HG03159 (cell line): ENCODE data around the gene KCNV2.

Source experiments
- ATAC-seq: cut with Tn5 transposase; IDR thresholded peaks from one replicate; pipeline ENCODE4 v1.9.1; 2021; ENCODE audit warnings: mild to moderate bottlenecking, moderate library complexity; ENCODE audit not compliant: unreplicated experiment

KCNV2 gene

GRCh38 chr9:2718698-2719033 is 1.4 kb downstream of the KCNV2 start:
- ATAC-seq = no peak

GRCh38 chr9:2720179-2720654 is 2.9 kb downstream of the KCNV2 start:
- ATAC-seq = no peak

- no peak for ATAC-seq
Measured at GRCh38 chr9:2722715-2723114, 5.4 kb downstream of the KCNV2 start.

GRCh38 chr9:2723376-2724065 is 6.2 kb downstream of the KCNV2 start:
- ATAC-seq = no peak

- ATAC-seq = no peak
Measured at GRCh38 chr9:2725126-2725525, 7.8 kb downstream of the KCNV2 start.

- ATAC-seq = no peak
Measured at GRCh38 chr9:2725898-2726649, 8.8 kb downstream of the KCNV2 start.

- ATAC-seq = no peak
Measured at GRCh38 chr9:2726650-2727340, 9.5 kb downstream of the KCNV2 start.

- no peak for ATAC-seq
Measured at GRCh38 chr9:2727374-2727773, 10.1 kb downstream of the KCNV2 start.

- ATAC-seq = peak; percentile 84
Measured at GRCh38 chr9:2727966-2728613, 10.8 kb downstream of the KCNV2 start.

- ATAC-seq = no peak
Measured at GRCh38 chr9:2729003-2729402, 11.7 kb downstream of the KCNV2 start.

- ATAC-seq = no peak
Measured at GRCh38 chr9:2729721-2730120, 12.4 kb downstream of the KCNV2 start.

GRCh38 chr9:2730971-2731370 is 13.7 kb downstream of the KCNV2 start:
- no peak for ATAC-seq

- ATAC-seq = no peak
Measured at GRCh38 chr9:2732492-2732891, 15.2 kb downstream of the KCNV2 start.

- ATAC-seq = no peak
Measured at GRCh38 chr9:2740616-2741015, 23.3 kb downstream of the KCNV2 start.

GRCh38 chr9:2741441-2742158 is 24.3 kb downstream of the KCNV2 start:
- ATAC-seq = no peak

GRCh38 chr9:2742214-2742613 is 24.9 kb downstream of the KCNV2 start:
- no peak for ATAC-seq

GRCh38 chr9:2743937-2744529 is 26.7 kb downstream of the KCNV2 start:
- ATAC-seq = no peak

- ATAC-seq = no peak
Measured at GRCh38 chr9:2745560-2746380, 28.5 kb downstream of the KCNV2 start.

GRCh38 chr9:2749485-2749884 is 32.2 kb downstream of the KCNV2 start:
- no peak for ATAC-seq

- ATAC-seq = no peak
Measured at GRCh38 chr9:2755285-2755684, 38.0 kb downstream of the KCNV2 start.
